H9 (cell line): ENCODE data around the gene COX6B2. TPM values are rescaled to one million over a fixed set of nuclear protein-coding genes. Genes with fewer than 3 reads are reported as not detected.

Experiments
- DNase-seq: peaks from one replicate; pipeline ENCODE4 v3.0.0-alpha.2; 2017
- H2AFZ ChIP-seq: one replicate; pipeline ENCODE4 v1.6.1; 2013; ENCODE audit warnings: mild to moderate bottlenecking, low read length, control low read depth, moderate library complexity
- H2AK5ac ChIP-seq: 2 replicates; pipeline ENCODE4 v1.6.1; 2013; ENCODE audit warnings: low read length, control low read depth, mixed read lengths; ENCODE audit not compliant: insufficient read length
- H2BK120ac ChIP-seq: one replicate; pipeline ENCODE4 v1.6.1; 2013; ENCODE audit warnings: low read depth, mild to moderate bottlenecking, low read length, control low read depth, inconsistent platforms; ENCODE audit not compliant: poor library complexity, severe bottlenecking
- H2BK12ac ChIP-seq: 2 replicates; pipeline ENCODE4 v1.6.1; 2013; ENCODE audit warnings: low read length, control low read depth, mixed read lengths, low read depth; ENCODE audit not compliant: insufficient read length
- H2BK15ac ChIP-seq: 2 replicates; pipeline ENCODE4 v1.6.1; 2013; ENCODE audit warnings: low read depth, low read length, control low read depth
- H2BK20ac ChIP-seq: one replicate; pipeline ENCODE4 v1.6.1; 2013; ENCODE audit warnings: low read depth, mild to moderate bottlenecking, low read length, control low read depth, inconsistent platforms; ENCODE audit not compliant: poor library complexity, severe bottlenecking
- H2BK5ac ChIP-seq: 2 replicates; pipeline ENCODE4 v1.6.1; 2013; ENCODE audit warnings: low read length, control low read depth, mixed read lengths; ENCODE audit not compliant: insufficient read length
- H3K14ac ChIP-seq: 2 replicates; pipeline ENCODE4 v1.6.1; 2013; ENCODE audit warnings: low read length, control low read depth; ENCODE audit not compliant: insufficient read depth
- H3K18ac ChIP-seq: 2 replicates; pipeline ENCODE4 v1.6.1; 2013; ENCODE audit warnings: low read depth, mild to moderate bottlenecking, mixed read lengths, low read length, control low read depth; ENCODE audit not compliant: insufficient read length
- H3K23ac ChIP-seq: 2 replicates; pipeline ENCODE4 v1.6.1; 2013; ENCODE audit warnings: low read length, control low read depth, mixed read lengths, low read depth; ENCODE audit not compliant: insufficient read length
- H3K23me2 ChIP-seq: 2 replicates; pipeline ENCODE4 v1.6.1; 2013; ENCODE audit warnings: low read depth, mild to moderate bottlenecking, mixed read lengths, low read length, control low read depth; ENCODE audit not compliant: insufficient read length, poor library complexity, severe bottlenecking
- H3K27ac ChIP-seq: 2 replicates; pipeline ENCODE4 v1.5.1; 2013; ENCODE audit warnings: low read length, control low read depth, mixed read lengths, low read depth; ENCODE audit not compliant: insufficient read length
- H3K27me3 ChIP-seq: 2 replicates; pipeline ENCODE4 v1.6.1; 2013; ENCODE audit warnings: low read length, control low read depth, inconsistent platforms; ENCODE audit not compliant: insufficient read depth
- H3K4ac ChIP-seq: 2 replicates; pipeline ENCODE4 v1.6.1; 2013; ENCODE audit warnings: low read depth, mild to moderate bottlenecking, control low read depth, inconsistent platforms, low read length, moderate library complexity
- H3K4me1 ChIP-seq: 2 replicates; pipeline ENCODE4 v1.6.1; 2013; ENCODE audit warnings: low read length, control low read depth, inconsistent platforms; ENCODE audit not compliant: insufficient read depth
- H3K4me2 ChIP-seq: 2 replicates; pipeline ENCODE4 v1.6.1; 2013; ENCODE audit warnings: low read length, control low read depth, mixed read lengths; ENCODE audit not compliant: insufficient read length, insufficient read depth
- H3K56ac ChIP-seq: 2 replicates; pipeline ENCODE4 v1.6.1; 2013; ENCODE audit warnings: low read depth, mild to moderate bottlenecking, mixed read lengths, low read length, control low read depth; ENCODE audit not compliant: insufficient read length
- H3K79me1 ChIP-seq: 2 replicates; pipeline ENCODE4 v1.6.1; 2013; ENCODE audit warnings: low read depth, mild to moderate bottlenecking, moderate library complexity, low read length, control low read depth, inconsistent platforms; ENCODE audit not compliant: insufficient read depth, poor library complexity, severe bottlenecking
- H3K79me2 ChIP-seq: 2 replicates; pipeline ENCODE4 v1.6.1; 2013; ENCODE audit warnings: low read length, control low read depth, inconsistent platforms; ENCODE audit not compliant: insufficient read depth
- H3K9ac ChIP-seq: 2 replicates; pipeline ENCODE4 v1.6.1; 2013; ENCODE audit warnings: low read length, control low read depth, mixed read lengths; ENCODE audit not compliant: insufficient read length; ENCODE audit errors: extremely low read depth
- H3K9me3 ChIP-seq: one replicate; pipeline ENCODE4 v1.6.1; 2013; ENCODE audit warnings: low read depth, low read length, inconsistent platforms; ENCODE audit not compliant: control insufficient read depth
- H3T11ph ChIP-seq: one replicate; pipeline ENCODE4 v1.6.1; 2013; ENCODE audit warnings: mild to moderate bottlenecking, low read length, control low read depth, inconsistent platforms
- H4K20me1 ChIP-seq: one replicate; pipeline ENCODE4 v1.6.1; 2013; ENCODE audit not compliant: control insufficient read depth, insufficient read length, insufficient read depth
- H4K5ac ChIP-seq: 2 replicates; pipeline ENCODE4 v1.6.1; 2013; ENCODE audit warnings: low read depth, mild to moderate bottlenecking, mixed read lengths, low read length, control low read depth; ENCODE audit not compliant: insufficient read length
- H4K8ac ChIP-seq: replicated peaks from 2 replicates; pipeline ENCODE4 v1.6.1; 2013; ENCODE audit warnings: low read length, control low read depth, mixed read lengths, low read depth; ENCODE audit not compliant: insufficient read length
- H4K91ac ChIP-seq: 2 replicates; pipeline ENCODE4 v1.6.1; 2013; ENCODE audit warnings: low read depth, mild to moderate bottlenecking, moderate library complexity, mixed read lengths, low read length, control low read depth; ENCODE audit not compliant: insufficient read length
- H3K27ac Mint-ChIP-seq, 3 experiments: 2 replicates in 2 of 3; 3 replicates in 1 of 3; pipeline ENCODE4 v1.8.0; 2020 to 2021; ENCODE audit warnings: mixed read lengths in 3 of 3, mild to moderate bottlenecking in 1 of 3, moderate library complexity in 1 of 3
- H3K27me3 Mint-ChIP-seq: 2 replicates; pipeline ENCODE4 v1.8.0; 2021; ENCODE audit warnings: low read depth, mild to moderate bottlenecking, moderate library complexity, mixed read lengths
- H3K36me3 Mint-ChIP-seq, 3 experiments: 2 replicates in 2 of 3; 3 replicates in 1 of 3; pipeline ENCODE4 v1.8.0; 2020 to 2021; ENCODE audit warnings: low read depth in 3 of 3, mixed read lengths in 3 of 3; ENCODE audit not compliant: insufficient read depth in 1 of 3
- H3K4me1 Mint-ChIP-seq, 2 experiments: 2 replicates each; pipeline ENCODE4 v1.8.0; 2020; ENCODE audit warnings: mixed read lengths in 2 of 2
- H3K4me3 Mint-ChIP-seq, 2 experiments: 2 replicates in 1 of 2; 3 replicates in 1 of 2; pipeline ENCODE4 v1.8.0; 2020 to 2021; ENCODE audit warnings: mild to moderate bottlenecking in 2 of 2, mixed read lengths in 2 of 2, moderate library complexity in 1 of 2
- H3K9me3 Mint-ChIP-seq, 2 experiments: 2 replicates in 1 of 2; 3 replicates in 1 of 2; pipeline ENCODE4 v1.8.0; 2020; ENCODE audit warnings: mild to moderate bottlenecking in 2 of 2, mixed read lengths in 2 of 2, moderate library complexity in 1 of 2
- WGBS: extraction: QIAGEN DNeasy Blood & Tissue Kit; methylation state at CpG from one replicate; pipeline ENCODE4 v1.1.7; 2013; ENCODE audit warnings: missing lambda C conversion rate, low lambda C conversion rate, mixed read lengths; ENCODE audit not compliant: insufficient read length; ENCODE audit errors: extremely low coverage; 5-methylcytosine and 5-hydroxymethylcytosine counted together
- total RNA-seq: library from RNA; stranded (reverse); gene quantifications from 2 replicates; pipeline ENCODE4 v1.2.1, GENCODE V29; 2021
- TF ChIP-seq, protein P1 (sequence below): fragments of 200-600 bp; sonication (generic); conservative IDR thresholded peaks from 3 replicates; pipeline ENCODE4 v1.8.0; 2021; ENCODE audit warnings: antibody characterized with exemption, mild to moderate bottlenecking

Gene COX6B2
- total RNA-seq, 1 experiment from 2014 or later: 4.0 TPM

DNA sequence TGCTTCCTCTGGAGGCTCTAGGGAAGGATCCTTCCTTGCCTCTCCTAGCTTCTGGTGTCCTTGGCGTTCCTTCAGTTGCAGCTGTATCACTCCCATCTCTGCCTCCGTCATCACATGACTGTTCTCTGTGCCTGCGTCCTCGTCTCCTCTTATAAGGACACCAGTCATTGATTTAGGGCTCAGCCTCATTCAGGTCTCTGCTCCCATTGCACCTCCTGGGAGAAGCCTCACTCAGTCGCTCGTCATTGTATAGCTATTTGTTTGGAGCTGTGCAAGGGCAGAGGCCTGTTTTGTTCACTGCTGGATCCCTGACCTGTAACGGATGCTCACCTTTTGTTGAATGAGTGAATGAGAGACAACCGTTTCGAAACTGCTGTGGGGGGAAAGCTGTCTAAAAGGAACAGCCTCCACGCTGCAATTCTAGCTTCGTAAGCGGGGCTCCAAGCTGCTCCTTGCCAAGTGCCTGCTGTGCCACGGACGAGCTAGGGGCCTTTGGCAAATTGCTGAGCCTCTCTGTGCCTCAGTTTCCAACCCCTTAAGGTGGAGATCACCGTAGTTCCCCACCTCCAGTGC lies 53.5 kb downstream of the COX6B2 start:
- Histone ChIP-seq H2BK20ac (no peak overlapping the region), H3K27me3 (no peaks in the 10 kb centered on the region), H2BK120ac (no peak overlapping the region), H4K20me1 (no peaks in the 10 kb centered on the region), H3K18ac (peak overlapping the region; percentile 19), H3K56ac (no peak overlapping the region), H3K23ac (no peak overlapping the region), H3T11ph (no peak overlapping the region), H3K23me2 (no peaks in the 10 kb centered on the region), H2BK5ac (no peak overlapping the region), H3K79me1 (no peaks in the 10 kb centered on the region), H3K4me2 (peak overlapping the region; percentile 25), H2BK15ac (no peak overlapping the region), H4K8ac (no peak overlapping the region), H3K9me3 (no peaks in the 10 kb centered on the region), H3K14ac (no peak overlapping the region), H2AK5ac (no peak overlapping the region), H4K5ac (no peak overlapping the region), H3K9ac (no peak overlapping the region), H2AFZ (no peak overlapping the region), H3K4ac (no peak overlapping the region), H4K91ac (no peak overlapping the region), H3K27ac (no peak overlapping the region), H2BK12ac (no peak overlapping the region), H3K79me2 (no peaks in the 10 kb centered on the region), H3K4me1 (peaks cover 3% of the 10 kb centered on the region; the same call in 1 of the 2 replicates)
- peaks cover 32 to 62% (median 59%) of the 10 kb centered on the region in 3 experiments; a peak in 6 of 7 replicates for H3K36me3 Mint-ChIP-seq
- H3K4me3 Mint-ChIP-seq: peak overlapping the region in 1 of 2 experiments; percentile 40; a peak in 1 of 5 replicates
- no peak for DNase-seq
- H3K27me3 Mint-ChIP-seq: no peaks in the 10 kb centered on the region; the same call in 1 of the 2 replicates
- H3K27ac Mint-ChIP-seq: peak overlapping the region in 1 of 3 experiments; percentile 91; a peak in 2 of 7 replicates
- TF ChIP-seq, protein P1, sequence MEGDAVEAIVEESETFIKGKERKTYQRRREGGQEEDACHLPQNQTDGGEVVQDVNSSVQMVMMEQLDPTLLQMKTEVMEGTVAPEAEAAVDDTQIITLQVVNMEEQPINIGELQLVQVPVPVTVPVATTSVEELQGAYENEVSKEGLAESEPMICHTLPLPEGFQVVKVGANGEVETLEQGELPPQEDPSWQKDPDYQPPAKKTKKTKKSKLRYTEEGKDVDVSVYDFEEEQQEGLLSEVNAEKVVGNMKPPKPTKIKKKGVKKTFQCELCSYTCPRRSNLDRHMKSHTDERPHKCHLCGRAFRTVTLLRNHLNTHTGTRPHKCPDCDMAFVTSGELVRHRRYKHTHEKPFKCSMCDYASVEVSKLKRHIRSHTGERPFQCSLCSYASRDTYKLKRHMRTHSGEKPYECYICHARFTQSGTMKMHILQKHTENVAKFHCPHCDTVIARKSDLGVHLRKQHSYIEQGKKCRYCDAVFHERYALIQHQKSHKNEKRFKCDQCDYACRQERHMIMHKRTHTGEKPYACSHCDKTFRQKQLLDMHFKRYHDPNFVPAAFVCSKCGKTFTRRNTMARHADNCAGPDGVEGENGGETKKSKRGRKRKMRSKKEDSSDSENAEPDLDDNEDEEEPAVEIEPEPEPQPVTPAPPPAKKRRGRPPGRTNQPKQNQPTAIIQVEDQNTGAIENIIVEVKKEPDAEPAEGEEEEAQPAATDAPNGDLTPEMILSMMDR: no peak
- H3K4me1 Mint-ChIP-seq: peaks cover 15 to 30% of the 10 kb centered on the region in 2 experiments
- WGBS: no CpG with 5 or more reads among the region's 15 CpGs
- H3K9me3 Mint-ChIP-seq: no peaks in the 10 kb centered on the region
